GDM1 (cell line): Measurements from ENCODE around the gene SLC26A1.

Experiments
- DNase-seq: peaks from one replicate; lab custom pipeline; 2025; lab: John Stamatoyannopoulos, UW

SLC26A1 gene

DNA sequence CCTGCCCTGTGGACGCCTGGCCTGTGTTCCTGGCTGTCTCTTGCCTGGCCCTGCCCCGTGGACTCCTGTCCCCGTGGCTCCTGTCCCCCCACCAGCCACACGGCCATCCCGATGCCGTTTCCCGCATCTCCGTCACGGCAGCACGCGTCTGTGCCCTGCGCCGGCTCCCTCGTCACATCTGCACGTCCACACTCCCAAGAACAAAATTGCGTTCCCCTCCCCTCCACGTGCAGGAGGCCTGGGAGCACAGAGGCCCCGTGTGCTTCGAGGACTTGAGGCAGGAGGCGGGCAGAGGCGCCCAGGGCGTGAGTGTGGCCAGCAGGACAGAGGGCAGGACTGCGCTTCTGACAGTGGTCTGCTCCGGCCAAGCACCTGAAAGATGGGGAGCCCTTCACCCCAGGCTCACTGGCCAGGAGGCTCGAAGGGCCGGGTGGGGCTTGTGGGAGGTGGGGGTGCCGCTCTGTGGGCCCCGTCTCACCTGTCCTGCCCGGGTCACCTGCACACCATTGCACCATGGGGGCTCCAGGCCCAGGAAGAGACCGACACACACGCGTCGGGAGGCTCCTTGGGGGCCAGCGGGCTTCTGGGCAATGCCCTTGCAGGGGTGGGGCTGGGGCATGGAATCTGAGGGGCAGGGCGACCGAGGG is 35.5 kb upstream of the SLC26A1 start:
- DNase-seq: no peak

DNA sequence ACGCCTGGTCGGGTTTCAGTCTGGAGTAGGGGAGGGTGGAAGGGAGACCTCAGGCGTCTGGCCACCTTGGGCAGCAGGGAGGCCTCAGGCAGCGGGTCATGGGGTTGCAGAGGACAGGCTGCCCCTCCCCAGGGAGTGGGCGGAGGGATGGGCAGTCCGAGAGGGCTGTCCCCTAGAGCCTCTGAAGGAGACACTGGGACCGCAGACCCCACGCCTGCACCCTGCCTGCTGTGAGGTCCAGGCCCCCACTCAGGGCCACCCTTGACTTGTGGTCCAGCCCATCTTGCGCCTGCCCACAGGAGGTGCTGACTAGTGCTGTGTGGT is 34.7 kb upstream of the SLC26A1 start:
- no peak for DNase-seq

DNA sequence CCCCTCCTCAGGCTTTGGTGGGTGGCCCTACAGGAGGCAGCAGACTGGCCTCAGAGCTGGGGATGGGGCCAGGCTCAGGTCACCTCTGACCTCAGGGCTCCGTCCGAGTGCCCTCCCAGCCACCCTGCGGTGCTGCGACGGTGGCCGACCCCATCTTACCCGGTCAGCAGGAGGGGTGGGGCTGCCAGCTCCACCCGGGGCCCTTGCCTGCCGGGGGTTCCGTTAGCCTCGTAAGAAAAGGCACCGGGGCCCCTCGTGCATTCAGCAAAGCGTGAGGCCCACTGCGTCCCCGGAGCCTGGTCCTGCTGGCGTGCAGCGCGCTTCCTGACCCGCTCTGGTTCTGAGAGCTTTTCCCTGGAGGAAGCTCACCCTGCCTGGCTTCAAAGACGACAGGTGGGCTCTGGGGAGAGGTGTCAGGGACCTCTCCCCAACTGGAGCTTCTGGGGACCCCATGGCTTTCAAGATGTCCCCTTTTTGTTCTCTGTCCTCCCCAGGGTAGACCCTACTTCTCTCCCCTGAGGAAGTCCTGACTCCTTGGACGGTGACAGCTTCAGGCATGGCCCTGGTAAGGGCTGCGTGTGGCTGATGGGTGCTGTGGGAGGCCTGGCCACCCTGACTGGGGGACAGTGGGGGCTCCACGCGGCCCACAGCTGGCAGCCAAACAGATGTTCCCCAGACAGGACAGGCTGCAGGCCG is 34.2 kb upstream of the SLC26A1 start:
- DNase-seq: no peak

DNA sequence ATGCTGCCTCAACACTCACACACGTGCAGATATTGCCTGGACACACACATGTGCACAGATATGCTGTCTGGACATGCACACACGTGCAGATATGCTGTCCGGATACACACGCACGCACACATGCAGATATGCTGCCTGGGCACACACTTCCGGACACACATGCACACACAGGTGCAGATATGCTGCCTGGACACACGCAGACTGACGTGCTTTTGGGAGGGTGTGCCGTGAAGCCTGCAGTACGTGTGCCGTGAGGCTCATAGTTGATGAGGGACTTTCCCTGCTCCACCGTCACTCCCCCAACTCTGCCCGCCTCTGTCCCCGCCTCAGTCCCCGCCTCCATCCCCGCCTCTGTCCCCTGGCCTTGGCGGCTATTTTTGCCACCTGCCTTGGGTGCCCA is 32.9 kb upstream of the SLC26A1 start:
- no peak for DNase-seq

DNA sequence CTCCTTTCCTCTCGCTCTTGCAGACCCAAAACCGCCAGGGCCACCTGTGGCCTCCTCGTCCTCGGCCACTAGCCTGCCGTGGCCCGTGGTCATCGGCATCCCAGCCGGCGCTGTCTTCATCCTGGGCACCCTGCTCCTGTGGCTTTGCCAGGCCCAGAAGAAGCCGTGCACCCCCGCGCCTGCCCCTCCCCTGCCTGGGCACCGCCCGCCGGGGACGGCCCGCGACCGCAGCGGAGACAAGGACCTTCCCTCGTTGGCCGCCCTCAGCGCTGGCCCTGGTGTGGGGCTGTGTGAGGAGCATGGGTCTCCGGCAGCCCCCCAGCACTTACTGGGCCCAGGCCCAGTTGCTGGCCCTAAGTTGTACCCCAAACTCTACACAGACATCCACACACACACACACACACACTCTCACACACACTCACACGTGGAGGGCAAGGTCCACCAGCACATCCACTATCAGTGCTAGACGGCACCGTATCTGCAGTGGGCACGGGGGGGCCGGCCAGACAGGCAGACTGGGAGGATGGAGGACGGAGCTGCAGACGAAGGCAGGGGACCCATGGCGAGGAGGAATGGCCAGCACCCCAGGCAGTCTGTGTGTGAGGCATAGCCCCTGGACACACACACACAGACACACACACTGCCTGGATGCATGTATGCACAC is 31.8 kb upstream of the SLC26A1 start:
- no peak for DNase-seq

DNA sequence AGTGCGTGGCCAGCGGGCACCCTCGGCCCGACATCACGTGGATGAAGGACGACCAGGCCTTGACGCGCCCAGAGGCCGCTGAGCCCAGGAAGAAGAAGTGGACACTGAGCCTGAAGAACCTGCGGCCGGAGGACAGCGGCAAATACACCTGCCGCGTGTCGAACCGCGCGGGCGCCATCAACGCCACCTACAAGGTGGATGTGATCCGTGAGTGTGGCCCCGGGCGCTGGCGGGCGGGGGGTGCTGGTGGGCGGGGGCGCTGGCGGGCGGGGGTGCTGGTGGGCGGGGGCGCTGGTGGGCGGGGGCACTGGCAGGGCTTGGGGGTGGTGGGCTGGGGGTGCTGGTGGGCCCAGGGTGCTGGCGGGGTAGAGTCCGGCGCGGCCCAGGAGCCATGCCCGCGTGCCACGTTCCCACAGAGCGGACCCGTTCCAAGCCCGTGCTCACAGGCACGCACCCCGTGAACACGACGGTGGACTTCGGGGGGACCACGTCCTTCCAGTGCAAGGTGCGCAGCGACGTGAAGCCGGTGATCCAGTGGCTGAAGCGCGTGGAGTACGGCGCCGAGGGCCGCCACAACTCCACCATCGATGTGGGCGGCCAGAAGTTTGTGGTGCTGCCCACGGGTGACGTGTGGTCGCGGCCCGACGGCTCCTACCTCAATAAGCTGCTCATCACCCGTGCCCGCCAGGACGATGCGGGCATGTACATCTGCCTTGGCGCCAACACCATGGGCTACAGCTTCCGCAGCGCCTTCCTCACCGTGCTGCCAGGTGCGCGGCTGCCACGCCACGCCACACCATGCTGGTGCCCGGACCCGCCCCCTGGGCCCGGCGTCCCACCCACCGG is 30.9 kb upstream of the SLC26A1 start:
- DNase-seq: no peak

DNA sequence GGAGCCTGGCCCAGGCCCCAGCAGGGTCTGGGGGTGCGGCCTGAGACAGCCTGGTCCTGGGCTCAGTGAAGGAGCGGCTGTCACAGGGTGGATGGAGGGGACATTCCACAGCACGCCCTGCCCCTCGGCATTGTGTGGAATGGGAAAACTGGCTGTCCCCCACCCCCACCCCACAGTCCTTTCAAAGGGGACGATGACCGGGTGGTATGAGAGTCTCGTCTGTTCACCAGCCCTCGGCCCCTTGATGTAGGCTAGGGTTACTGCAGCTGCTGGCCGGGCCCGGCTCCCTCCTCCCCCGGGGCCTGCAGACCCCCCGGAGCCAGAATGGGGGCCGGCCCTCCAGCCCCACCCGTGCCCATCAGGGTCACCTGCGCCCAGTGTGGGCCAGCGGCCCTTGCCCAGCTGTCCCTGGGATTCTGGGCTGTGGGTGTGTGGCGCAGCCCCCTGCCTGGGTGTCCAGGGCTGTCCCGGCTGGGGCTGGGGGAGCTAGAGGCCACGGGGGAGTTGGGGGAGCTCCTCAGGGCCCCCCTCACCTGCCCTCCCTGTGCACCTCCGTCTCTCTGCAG is 30.0 kb upstream of the SLC26A1 start:
- no peak for DNase-seq

DNA sequence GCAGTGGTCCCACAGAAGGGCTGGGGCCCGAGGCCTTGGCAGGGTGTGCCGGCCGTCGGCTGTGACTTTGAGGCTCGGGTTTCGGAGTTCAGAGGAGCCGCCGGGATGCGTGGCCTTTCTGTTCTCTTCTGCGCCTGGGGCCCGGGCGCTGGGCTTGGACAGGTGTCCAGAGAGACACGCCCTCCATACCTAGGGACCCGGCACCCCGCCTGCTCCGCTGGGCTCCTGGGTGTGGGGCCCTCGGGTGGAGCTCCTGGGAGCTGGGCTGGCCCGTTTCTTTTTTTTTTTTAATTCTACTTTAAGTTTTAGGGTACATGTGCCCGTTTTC is 29.5 kb upstream of the SLC26A1 start:
- no peak for DNase-seq

DNA sequence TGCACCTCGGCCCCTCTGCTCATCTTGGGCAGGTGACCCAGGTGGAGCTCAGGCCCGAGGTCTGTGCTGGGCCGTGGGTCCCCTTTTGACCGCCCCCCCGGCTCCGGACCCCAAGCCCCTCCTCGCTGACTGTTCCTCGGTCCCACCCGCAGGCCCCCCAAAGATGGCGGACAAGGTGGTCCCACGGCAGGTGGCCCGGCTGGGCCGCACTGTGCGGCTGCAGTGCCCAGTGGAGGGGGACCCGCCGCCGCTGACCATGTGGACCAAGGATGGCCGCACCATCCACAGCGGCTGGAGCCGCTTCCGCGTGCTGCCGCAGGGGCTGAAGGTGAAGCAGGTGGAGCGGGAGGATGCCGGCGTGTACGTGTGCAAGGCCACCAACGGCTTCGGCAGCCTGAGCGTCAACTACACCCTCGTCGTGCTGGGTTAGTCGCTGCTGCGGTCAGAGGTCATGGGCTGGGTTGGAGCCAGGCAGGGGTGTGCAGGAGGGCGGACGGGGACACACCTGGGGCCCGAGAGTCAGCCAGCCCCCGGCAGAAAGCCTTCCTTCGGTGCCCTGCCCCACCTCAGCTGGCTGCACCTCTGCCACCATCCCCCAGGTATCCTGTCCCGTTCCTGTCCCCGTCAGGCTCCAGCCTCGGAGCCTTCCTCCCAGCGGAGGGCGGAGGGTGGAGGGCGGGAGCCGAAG is 29.0 kb upstream of the SLC26A1 start:
- no peak for DNase-seq

DNA sequence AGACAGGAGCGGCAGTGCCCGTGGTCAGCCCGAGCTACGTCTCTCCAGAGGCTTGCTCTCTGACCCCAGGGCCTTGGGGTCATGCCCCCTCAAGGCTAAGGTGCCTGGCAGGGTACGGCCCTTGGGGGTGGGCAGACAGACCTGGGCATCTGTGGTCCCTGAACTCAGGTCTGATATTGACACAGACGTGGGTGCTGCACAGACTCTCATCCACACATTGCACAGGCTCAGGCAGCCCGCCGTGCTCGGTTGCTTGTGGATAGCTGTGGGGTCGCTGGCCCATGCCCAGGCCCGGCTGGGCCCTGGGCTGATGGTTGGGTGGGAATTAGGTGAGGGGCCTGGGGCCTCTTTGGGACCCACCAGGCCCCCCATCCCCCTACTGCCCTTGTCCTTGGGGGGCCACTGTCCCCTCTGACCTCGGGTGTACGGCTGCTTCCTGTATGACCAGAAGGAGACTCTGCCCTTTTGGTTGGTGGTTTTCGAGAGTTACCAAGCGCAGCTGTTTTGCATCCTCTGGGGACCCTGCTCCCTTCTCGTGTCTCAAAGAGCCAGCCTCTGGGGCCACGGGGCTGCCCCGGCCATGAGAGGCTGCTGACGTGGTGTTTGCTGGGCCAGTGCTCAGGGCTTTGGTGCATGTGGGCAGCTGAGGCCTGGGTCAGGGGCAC is 28.3 kb upstream of the SLC26A1 start:
- DNase-seq: no peak

DNA sequence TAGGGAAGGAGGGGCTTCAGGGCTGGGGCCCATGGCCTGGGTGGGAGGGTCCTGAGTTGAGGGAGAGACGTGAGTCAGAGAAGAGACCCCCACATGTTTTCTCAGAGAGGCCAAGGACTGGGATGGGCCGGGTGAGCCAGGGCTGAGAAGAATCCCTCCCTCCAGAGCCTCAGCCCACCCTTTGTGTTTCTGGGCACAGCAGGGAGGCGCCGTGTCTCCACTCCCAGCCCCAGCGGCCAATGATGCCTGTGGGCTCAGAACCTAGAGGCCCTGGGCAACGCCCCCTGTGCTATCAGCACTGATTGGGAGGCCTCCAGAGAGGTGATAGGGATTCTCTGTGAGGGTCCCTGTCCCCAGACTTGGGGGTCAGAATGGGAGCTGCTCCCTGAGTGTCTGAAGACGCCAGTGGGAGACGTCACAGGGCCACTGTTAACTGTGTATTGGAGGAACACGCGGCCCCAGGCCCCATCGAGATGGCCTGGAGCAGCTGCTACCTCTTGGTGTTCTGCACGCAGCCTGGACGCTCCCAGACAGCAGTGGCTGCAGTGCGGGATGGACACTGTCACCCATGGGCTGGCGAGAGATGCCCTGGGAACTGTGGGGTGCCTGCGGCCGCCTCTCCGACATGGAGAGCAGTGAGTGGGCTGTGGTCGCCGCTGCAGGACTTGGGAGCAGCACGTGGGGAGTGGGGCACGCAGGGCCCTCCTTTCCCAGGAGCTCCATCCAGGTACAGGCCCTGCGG is 26.7 kb upstream of the SLC26A1 start:
- DNase-seq: no peak

DNA sequence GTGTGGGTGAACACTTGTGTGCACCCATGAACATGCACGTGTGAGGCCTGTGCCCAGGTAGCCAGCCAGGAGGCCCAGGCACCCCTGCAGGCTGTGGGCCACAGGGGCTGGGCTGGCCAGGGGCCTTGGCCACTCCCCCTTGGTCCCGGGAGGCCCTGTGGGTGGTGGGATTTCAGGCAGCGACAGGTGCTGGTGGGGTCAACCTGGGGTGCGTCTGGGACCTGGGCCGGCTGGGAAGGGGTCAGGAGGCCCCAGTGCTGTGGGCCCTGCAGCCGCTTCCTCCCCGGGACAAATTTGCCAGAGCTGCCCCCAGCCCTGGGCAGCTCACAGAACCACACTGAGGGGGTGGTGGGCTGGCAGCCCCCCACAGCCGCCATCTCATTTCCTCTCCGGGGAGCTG is 26.1 kb upstream of the SLC26A1 start:
- DNase-seq: no peak

DNA sequence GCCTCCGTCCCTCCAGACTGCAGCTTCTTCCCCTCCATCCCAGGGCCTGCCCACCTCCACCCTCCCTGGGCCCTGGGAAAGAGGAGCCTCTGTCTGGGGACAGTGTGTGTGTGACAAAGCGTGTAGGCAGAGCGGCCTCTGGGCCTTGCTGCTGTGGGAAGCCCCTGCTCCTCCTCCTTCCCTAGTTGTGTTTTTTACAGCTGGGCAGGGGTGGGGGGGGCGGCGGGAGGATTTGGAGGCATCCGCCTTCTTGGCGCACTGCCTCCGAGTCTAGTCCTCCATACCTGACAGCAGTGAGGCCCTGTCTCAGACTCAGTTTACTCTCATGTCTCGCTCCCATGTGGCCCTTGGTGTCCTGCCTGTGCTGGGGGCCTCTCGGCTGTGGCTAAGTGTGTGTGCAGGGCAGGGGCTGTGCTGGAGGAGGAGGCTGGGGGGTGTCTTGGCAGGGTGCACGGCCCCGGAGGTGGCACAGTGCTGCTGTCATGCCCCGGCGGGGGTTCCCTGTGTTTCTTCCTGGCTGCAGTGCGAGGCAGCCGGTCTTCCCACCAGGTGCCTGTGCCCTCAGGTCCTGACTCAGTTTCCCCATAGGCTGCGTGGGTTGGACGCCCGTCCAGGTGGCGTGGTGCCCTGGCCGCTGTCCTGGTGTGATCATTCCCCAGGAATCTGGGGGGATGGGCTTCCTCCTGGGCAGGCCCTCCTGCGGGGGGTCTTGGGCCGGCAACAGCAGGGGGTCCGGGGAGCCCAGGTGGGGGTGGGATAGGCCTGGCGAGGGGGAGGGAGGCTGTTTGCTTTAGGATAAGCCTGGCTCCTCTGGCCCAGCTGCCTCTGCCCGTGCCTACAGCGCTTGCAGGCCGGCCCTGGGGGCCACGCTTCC is 25.2 kb upstream of the SLC26A1 start:
- no peak for DNase-seq

DNA sequence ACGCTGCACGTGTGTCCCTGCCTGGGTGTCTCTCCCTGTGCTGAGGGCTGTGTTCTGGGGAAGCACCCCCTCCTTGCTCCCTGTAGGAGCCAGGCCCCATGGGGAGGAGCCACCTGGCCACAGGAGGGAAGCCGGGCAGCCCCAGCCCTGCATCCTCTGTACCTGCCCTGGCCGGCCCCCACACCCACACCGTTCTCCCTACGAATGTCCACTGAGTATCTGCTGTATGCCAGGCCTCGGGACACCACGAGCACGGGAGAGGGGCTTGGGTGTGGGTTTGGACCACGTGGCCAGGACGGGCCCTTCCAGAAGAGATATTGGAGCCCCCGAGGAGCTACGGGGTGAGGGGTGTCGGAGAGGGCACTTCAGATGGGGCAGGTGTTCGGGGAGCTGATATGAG is 24.5 kb upstream of the SLC26A1 start:
- DNase-seq: no peak

DNA sequence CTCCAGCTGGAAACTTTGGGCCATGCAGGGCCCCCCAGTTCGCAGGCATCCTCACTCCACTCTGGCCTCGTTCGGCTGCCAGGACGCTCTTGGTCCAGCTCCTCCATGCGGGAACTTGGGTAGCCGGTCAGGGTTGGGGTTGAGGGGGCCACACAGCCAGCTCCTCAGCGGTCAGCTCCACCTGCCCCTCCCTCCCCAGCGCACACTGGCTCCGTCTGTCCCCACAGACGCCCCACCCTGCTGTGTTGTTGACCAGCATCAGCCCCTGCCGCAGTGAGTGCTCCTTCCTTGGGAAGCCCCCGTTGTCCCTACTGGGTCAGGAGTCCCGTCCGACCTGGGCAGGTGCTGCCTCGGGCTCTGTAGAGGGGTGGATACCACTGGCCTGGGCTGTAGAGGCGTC is 24.0 kb upstream of the SLC26A1 start:
- DNase-seq: no peak

DNA sequence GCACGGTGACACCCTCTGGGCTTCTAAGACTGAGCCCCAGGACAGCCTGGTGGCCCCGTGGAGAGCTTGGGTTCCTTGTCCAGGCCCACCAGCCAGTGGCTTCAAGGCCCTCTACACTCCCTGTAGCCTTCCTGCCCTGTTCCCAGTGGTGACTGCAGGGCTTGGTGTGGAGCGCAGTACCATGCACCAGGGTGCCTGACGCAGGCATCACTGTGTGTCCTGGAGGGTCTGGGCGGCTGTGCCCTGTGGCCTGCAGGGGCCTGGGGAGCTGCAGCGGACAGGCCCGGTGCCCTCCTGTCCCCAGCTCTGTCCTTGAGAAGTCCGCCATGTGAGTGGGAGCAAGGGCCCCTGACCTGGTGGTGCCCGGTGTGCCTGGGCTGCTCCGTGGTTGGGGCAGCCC is 22.5 kb upstream of the SLC26A1 start:
- no peak for DNase-seq

DNA sequence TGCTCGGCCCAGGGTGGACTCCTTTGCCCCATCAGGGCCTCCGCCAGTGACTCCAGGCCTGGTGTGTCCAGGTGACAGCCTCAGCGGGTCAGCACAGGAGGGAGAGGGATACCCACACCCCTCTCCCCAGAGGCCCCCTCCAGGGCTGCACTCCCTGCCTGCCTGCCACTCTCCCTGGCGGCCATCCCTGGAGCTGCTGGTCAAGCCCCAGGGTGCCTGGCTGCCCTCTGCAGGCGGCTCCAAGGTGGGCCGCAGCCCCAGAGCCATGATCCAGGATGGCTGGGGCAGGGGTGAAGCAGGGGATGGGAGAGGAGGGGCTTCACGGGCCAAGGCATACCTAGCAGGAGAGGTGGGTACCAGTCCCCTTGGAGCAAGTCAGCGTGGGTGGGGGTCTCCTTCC is 22.0 kb upstream of the SLC26A1 start:
- DNase-seq: no peak

DNA sequence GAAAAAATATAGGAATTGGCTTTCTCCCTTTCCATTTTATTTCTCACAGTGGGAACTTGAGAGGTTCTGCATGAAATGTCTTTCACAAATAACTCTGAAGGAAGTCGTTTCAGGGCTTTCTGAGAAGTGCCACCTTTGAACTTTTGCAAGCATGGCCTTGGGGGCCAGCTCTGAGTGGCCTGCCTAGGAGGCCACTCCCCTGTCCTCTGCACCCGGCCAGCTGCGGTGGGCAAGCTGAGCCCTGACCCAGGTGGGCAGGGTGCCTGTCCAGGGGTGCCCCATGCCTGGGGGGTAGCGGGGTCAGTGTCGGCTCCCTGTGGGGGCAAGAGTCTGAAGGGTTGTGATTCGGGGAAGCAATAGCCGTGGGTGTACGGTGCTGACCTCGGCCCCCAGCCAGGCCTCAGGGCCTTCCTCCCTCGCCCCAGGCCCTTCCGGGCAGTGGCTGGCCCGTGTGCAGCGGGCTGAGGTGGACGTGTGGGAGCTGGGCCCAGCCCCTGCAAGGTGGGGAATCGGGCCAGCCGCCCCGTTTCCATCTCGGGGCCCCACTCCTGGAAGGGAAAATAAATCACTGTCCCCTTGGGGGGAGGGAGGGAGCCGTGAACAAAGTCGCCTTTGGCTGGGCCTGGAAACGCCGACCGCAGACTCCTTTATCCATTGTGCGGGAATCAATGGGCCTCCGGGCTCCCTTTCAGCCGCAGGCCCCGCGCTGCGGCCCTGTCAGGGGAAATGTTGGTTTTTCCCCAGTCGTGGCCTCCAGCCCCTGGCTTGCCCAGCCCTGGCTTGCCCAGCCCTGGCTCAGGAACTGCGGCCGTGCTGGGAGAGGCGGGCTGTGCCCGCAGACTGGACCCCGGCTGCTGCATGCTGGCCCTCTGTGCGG is 21.3 kb upstream of the SLC26A1 start:
- no peak for DNase-seq
